ENCODE data around the gene FGF19.

DNA sequence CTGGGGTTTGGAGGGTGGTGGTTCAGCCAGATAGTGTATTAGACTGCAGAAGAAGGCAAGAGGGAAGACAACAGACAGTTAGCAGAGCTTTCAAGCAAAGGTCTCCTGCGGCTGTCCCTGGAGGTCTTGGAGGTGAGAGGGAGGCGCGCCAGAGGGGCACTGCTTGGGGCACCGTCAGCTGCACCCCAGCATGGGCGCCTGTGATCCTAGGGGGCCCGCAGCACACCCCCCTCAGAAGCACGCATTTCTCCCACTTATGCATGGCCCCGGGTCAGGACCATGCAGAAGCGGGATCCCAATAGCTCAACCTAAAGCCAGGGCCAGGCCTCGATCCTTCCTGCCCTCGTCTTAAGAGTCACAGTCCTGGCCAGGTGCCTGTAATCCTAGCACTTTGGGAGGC is 44.8 kb upstream of the FGF19 start:
- TF ChIP-seq, protein P1, sequence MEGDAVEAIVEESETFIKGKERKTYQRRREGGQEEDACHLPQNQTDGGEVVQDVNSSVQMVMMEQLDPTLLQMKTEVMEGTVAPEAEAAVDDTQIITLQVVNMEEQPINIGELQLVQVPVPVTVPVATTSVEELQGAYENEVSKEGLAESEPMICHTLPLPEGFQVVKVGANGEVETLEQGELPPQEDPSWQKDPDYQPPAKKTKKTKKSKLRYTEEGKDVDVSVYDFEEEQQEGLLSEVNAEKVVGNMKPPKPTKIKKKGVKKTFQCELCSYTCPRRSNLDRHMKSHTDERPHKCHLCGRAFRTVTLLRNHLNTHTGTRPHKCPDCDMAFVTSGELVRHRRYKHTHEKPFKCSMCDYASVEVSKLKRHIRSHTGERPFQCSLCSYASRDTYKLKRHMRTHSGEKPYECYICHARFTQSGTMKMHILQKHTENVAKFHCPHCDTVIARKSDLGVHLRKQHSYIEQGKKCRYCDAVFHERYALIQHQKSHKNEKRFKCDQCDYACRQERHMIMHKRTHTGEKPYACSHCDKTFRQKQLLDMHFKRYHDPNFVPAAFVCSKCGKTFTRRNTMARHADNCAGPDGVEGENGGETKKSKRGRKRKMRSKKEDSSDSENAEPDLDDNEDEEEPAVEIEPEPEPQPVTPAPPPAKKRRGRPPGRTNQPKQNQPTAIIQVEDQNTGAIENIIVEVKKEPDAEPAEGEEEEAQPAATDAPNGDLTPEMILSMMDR (IDR thresholded peaks at IDR 0.05) = no peak
- TF ChIP-seq POLR2A (IDR thresholded peaks at IDR 0.05) = no peak
